Liver (tissue), 3 donors: ENCODE results near the gene FOXG1.

Source experiments
- EGR1 ChIP-seq, 2 donors: IDR thresholded peaks; 2 replicates each; pipeline ENCODE4 v1.6.1; 2016 to 2018; ENCODE audit warnings: antibody characterized with exemption in 2 of 2, low read depth in 2 of 2
- MAX ChIP-seq: IDR thresholded peaks from 2 replicates; pipeline ENCODE4 v1.6.1; 2016; ENCODE audit warnings: antibody characterized with exemption
- RAD21 ChIP-seq, 2 donors: IDR thresholded peaks; 2 replicates each; pipeline ENCODE4 v1.6.1; 2016; ENCODE audit warnings: antibody characterized with exemption in 2 of 2, mild to moderate bottlenecking in 2 of 2
- TAF1 ChIP-seq: conservative IDR thresholded peaks from 2 replicates; pipeline ENCODE4 v1.6.1; 2016; ENCODE audit warnings: antibody characterized with exemption, mild to moderate bottlenecking
- YY1 ChIP-seq: IDR thresholded peaks from 2 replicates; pipeline ENCODE4 v1.6.1; 2016; ENCODE audit warnings: antibody characterized with exemption, mild to moderate bottlenecking
- TF ChIP-seq, protein P1 (sequence below): fragments of 150-350 bp; IDR thresholded peaks from 2 replicates; pipeline ENCODE4 v1.5.1; 2017; ENCODE audit warnings: improper control_type of control experiment, low read depth, low read length; ENCODE audit not compliant: missing input control
- TF ChIP-seq, protein P2 (sequence below): IDR thresholded peaks from 2 replicates; pipeline ENCODE4 v1.6.1; 2016; ENCODE audit warnings: antibody characterized with exemption
- TF ChIP-seq, protein P3 (sequence below): IDR thresholded peaks from 2 replicates; pipeline ENCODE4 v1.6.1; 2016; ENCODE audit warnings: antibody characterized with exemption, mild to moderate bottlenecking
- donor health status: healthy.
- donor health status: healthy.

GRCh38 chr14:28719130-28719529 is 47.5 kb upstream of the FOXG1 start:
- TF ChIP-seq, protein P1, sequence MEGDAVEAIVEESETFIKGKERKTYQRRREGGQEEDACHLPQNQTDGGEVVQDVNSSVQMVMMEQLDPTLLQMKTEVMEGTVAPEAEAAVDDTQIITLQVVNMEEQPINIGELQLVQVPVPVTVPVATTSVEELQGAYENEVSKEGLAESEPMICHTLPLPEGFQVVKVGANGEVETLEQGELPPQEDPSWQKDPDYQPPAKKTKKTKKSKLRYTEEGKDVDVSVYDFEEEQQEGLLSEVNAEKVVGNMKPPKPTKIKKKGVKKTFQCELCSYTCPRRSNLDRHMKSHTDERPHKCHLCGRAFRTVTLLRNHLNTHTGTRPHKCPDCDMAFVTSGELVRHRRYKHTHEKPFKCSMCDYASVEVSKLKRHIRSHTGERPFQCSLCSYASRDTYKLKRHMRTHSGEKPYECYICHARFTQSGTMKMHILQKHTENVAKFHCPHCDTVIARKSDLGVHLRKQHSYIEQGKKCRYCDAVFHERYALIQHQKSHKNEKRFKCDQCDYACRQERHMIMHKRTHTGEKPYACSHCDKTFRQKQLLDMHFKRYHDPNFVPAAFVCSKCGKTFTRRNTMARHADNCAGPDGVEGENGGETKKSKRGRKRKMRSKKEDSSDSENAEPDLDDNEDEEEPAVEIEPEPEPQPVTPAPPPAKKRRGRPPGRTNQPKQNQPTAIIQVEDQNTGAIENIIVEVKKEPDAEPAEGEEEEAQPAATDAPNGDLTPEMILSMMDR, result no peak
- no peak for TF ChIP-seq YY1
- TF ChIP-seq, protein P2, sequence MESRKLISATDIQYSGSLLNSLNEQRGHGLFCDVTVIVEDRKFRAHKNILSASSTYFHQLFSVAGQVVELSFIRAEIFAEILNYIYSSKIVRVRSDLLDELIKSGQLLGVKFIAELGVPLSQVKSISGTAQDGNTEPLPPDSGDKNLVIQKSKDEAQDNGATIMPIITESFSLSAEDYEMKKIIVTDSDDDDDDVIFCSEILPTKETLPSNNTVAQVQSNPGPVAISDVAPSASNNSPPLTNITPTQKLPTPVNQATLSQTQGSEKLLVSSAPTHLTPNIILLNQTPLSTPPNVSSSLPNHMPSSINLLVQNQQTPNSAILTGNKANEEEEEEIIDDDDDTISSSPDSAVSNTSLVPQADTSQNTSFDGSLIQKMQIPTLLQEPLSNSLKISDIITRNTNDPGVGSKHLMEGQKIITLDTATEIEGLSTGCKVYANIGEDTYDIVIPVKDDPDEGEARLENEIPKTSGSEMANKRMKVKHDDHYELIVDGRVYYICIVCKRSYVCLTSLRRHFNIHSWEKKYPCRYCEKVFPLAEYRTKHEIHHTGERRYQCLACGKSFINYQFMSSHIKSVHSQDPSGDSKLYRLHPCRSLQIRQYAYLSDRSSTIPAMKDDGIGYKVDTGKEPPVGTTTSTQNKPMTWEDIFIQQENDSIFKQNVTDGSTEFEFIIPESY, result no peak
- TF ChIP-seq EGR1 (IDR thresholded peaks at IDR 0.05; ENCODE audit: low read depth in 2 of 2), result no peak
- TF ChIP-seq TAF1, result no peak
- no peak for TF ChIP-seq RAD21 (IDR thresholded peaks at IDR 0.05)
- no peak for TF ChIP-seq MAX
- TF ChIP-seq, protein P3, sequence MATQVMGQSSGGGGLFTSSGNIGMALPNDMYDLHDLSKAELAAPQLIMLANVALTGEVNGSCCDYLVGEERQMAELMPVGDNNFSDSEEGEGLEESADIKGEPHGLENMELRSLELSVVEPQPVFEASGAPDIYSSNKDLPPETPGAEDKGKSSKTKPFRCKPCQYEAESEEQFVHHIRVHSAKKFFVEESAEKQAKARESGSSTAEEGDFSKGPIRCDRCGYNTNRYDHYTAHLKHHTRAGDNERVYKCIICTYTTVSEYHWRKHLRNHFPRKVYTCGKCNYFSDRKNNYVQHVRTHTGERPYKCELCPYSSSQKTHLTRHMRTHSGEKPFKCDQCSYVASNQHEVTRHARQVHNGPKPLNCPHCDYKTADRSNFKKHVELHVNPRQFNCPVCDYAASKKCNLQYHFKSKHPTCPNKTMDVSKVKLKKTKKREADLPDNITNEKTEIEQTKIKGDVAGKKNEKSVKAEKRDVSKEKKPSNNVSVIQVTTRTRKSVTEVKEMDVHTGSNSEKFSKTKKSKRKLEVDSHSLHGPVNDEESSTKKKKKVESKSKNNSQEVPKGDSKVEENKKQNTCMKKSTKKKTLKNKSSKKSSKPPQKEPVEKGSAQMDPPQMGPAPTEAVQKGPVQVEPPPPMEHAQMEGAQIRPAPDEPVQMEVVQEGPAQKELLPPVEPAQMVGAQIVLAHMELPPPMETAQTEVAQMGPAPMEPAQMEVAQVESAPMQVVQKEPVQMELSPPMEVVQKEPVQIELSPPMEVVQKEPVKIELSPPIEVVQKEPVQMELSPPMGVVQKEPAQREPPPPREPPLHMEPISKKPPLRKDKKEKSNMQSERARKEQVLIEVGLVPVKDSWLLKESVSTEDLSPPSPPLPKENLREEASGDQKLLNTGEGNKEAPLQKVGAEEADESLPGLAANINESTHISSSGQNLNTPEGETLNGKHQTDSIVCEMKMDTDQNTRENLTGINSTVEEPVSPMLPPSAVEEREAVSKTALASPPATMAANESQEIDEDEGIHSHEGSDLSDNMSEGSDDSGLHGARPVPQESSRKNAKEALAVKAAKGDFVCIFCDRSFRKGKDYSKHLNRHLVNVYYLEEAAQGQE, result no peak
